GM20431 (cell line): ENCODE results near the gene SMAD4.

Experiments used
- in situ Hi-C: fragments of 300-500 bp; cut with MseI, MboI; formaldehyde crosslinking; loops from one replicate; pipeline ENCODE4 v1.15.0; 2020; ENCODE audit warnings: low sequenced_read_pairs; ENCODE audit not compliant: unreplicated experiment

The SMAD4 gene

DNA sequence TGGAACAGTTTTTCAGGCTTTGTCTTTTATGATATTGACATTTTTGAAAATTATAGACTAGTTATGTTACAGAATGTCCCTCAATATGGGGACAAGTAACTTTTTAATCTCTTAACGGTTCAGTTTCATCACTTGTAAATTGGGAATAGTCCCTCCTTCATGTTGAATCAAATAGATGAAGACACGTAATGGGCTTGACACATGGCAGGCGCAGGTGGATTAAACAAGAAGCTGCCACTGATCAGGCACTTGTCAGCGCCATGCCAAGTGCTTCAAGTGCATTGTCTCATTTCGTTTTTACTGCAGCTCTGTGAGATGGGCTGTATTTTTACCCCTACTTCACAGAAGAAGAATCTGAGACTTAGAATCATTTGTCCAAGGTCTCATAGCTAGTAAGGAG, 9.5 kb upstream of the SMAD4 start:
- in situ Hi-C loops = no loop called here

DNA sequence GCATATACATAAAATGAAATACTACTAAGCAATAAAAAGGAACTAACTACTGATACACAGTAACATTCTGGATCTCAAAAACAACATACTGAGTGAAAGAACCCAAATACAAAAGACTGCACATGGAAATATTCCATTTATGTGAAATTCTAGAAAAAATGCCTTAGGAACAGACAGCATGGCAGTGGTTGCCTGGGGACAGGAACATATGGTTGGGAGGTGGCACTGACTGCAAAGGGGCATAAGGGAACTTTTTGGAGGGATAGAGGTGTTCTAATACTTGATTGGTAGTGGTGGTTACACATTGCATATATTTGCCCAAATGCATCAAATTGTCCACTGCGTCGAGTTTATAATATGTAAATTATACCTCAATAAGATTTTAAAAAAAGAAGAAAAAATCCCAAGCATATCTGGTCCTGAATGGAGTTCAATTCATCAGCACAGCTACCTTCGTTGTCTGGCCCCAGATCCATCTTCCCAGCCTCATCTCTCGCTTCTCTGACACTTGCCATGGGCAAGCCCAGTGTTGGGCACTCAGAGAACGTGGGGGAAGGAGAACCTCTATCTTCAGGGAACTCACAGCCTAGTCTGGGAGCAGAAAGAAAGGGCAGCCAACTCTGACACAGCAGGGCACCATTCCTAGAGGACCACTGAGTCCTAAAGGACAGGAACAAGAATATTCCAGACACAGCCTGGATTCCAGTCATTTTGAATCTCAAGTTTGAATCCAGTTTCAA, 8.6 kb upstream of the SMAD4 start:
- in situ Hi-C loops = no loop called here

DNA sequence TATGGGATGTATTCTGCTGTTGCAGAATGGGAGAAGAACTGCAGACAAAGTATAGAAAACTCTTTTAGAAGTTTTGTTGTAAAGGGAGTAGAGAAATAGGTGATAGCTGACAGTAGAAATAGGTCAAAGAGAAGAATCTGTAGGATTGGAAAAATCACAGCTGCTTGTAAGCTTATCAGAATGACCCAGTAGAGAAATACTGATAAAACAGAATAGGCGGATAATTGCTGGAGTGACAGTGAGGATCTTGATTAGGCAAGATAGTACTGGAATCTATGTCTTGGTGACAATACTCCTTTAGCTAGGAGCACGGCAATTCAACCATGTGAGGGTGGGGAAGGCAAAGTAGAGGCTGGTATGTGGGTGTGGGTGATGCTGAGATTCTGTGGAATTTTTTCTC, 4.5 kb upstream of the SMAD4 start:
- in situ Hi-C loops = no loop called here

DNA sequence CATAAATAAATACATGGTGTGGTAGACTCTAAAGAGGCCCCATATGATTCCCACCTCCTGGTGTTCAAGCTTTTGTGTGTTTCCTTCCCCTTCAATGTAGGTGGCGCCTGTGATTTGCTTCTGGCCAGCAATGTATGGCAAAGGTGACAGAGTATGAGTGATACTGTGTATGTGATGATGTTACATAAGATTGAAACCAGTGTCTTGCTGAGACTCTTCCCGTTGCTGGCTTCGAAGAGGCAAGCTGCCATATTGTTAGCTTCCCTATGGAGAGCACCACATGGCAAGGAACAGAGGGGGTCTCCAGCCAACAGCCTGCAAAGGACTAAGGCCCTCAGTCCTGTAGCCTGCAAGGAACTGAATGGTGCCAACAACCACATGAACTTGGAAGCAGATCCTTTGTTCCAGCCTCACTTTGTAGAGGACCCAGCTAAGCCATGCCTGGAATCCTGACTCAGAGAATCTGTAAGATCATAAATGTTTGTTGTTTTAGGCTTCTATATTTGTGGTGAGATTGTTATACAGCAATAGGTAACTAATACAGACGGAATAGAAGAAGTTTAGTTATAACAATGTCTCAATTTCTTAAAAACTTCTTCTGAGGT, 1.7 kb upstream of the SMAD4 start:
- in situ Hi-C loops = no loop called here

DNA sequence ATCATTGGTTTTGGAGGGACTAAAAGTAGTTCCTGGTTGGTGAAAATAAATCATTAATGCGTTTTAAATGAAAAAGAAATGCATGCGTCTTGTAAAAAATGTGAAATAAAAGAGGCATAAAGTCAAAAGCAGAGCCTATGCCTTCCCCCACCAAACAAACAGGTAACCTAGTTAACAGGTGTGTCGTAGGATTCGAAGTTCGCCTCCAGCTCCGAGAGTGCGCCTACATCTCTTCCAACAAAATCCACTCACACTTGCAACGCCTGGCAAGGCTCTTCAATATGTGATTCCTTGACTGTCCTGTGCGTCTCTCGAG, 677 bp upstream of the SMAD4 start:
- in situ Hi-C loops = no loop called here

DNA sequence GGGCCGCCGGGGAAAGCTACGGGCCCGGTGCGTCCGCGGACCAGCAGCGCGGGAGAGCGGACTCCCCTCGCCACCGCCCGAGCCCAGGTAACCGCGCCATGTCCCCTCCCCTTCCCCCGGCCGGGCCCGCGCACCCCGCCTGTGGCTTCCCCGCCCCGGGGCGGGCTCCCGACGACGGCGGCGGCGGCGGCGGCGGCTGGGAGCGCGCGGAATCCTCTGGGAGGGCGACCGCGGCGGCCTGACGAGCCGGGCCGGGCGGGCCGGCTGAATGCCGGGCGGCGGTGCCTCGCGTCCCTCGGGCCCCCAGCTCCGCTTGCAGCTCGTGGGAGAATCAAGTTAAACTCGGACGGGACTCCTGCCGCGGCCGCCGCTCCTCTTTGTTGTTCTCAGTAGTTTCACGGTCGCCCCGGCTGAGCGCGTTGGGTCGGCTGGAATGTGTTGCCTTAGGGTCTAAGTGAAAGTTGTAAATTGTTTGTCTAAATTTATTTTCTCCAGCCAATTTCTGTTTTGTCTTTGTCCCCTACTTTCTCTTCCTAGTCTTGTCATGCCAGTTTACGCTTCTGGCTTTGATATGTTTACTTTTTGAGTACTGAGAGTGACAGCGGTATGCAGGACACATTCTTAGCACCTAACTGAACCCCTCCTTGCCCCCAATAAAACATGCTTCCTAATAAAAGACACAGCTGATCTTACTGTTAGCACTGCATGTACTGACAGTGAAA, 685 bp downstream of the SMAD4 start:
- in situ Hi-C loops = no loop called here

DNA sequence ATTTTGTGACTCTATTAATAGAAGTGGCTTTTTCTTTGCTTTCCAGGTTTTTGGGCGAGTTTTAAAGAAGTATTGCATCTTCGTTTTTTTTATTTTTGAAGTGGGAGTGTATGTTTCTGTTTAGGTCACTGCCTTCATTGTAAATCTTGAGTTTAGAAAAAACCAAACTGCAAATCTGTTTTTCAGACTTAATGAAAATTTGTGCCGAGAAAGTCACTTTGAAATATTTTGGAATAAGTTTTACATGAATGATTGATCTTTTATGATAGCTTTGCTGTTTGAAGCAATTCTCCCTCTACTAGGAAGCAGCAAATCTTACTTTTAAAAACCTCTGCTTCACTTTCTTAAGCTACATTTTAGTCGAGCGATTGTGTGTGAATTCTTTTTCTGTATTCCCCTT, 2.2 kb downstream of the SMAD4 start:
- in situ Hi-C loops = no loop called here

DNA sequence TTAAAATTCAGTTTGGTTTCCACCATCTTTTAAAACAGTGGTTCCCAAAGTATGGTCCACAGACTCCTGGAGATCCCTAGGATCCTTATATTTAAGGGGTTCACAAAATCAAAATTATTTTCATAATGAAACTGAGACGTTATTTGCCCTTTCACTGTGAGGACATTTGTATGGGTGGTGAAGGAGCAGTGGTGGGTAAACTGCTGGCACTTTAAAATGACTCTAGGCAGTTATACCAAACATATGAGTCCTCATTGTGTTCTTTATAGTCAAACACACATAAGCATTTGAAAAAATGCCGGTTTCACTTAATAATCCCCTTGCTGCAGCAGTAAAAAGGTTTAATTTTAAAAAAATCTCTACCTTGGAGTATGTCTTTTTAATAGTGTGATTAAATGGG, 7.2 kb downstream of the SMAD4 start:
- in situ Hi-C loops = no loop called here

DNA sequence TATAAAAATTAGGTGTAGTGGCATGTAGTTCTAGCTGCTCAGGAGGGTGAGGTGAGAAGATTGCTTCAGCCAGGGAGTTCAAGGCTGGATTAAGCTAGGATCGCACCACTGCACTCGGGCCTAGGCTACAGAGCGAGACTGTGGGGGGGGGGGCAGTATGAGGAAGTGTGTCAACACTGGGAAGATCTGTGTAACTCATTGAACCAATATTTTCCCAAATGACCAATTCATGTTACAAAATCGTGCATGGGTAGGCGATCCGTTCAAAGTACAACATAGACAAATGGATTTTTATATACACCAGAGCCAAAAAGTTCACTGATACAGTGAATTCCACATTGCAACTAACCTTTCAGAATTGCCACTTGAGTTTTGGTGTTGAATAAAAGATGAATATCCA, 8.1 kb downstream of the SMAD4 start:
- in situ Hi-C loops = no loop called here

DNA sequence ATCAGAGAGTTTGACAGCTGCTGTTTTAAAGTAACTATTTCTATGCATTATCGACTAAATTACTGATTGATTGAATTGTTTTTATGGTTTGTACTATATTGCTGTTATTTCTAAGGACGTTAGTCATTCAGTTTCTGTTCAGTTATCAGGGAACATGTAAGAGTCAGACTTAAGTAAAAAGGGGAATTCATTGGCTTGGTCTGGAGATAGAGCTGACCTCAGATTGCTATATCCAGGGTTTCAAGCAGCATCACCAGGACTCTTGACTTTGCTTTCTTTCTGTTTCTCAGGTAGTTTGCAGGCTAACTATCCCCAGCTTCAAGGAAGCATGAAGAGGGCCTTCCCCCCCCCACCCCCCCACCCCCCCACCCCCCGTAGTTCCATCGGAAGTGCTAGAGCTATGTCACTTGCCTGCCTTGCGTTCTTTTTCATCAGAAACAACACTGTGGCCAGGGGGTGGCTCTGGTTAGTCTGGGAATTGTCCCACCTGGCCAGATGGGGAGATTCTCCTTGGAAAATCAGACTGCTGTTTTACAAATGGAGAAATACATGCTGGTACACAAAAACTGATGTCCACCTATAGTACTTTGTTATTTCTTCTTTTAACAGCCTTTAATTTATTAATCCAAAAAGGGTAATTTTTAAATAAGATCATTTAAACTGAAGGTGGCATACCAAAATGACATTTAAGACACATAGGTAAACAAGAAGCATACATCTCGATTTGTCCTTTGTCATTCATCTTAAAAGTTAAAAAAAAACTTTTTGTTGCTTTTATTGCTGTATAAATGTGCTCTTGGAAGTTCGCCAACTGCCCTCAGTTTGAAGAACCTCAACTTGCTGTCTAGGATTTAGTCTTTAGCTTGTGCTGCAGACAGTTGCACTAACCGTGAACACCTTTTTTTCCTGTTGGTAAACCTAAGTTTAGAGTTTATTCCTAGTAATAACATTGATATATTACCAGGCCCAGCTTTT, 9.4 kb downstream of the SMAD4 start:
- in situ Hi-C loops = no loop called here

DNA sequence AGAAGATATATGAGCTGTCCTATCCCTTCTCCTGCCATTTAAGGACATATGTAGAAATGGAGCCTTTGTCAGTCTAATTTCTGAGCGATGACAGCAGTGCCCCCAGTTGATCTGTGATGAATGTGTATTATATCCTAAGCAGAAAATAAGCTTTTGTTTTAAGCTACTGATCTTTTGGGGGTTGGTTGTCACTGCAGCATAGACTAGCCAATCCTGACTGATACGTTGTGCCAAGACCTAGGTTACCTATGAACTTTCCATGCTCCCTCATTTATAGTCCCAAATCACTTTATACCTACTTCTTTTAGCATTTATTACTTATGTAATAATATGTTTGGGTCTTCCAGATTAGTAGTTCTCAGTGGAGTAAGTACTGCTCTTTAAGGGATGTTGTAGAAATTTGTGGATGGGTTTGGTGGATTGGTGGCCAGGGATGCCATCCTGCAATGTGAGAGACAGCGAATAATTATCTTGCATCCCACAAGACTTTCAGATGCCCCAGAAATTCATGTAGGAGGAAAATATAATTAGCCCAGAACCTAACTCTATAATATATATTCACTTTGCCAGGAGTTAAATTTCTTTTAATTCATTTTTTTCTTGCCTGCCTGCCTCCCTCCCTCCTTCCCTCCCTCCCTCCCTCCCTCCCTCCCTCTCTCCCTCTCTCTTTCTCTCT, 11.8 kb downstream of the SMAD4 start:
- in situ Hi-C loops = no loop called here

DNA sequence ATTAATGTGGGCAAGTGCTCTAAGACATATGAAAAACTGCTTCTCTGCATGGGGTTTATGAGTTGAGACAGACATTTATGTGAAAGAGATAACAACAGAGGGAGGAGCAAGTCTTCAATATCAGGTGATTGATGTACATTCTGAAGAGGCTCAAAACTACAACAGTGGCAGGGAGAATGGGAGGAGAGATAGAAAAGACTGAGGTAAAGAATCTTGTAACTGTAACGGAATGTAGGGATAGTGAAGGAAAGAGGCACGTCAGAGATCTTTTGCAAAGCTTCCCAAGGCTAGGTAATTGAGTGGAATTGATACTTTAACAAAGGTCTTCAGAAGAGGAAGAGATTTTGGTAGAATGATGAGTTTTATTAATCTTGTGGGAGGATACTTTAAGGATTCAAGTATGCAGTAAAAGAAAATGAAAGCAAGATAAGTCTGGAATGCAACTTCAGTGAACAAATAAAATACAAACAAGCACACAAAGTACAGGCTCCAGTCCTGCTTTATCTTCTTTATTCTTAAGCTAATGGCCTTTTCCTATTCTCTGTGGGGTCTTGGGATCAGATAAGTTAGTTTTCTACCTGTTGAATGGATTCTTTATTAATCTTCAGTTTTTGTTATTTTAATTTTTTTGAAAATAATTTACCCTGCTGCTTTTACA, 15.0 kb downstream of the SMAD4 start:
- in situ Hi-C loops = no loop called here

DNA sequence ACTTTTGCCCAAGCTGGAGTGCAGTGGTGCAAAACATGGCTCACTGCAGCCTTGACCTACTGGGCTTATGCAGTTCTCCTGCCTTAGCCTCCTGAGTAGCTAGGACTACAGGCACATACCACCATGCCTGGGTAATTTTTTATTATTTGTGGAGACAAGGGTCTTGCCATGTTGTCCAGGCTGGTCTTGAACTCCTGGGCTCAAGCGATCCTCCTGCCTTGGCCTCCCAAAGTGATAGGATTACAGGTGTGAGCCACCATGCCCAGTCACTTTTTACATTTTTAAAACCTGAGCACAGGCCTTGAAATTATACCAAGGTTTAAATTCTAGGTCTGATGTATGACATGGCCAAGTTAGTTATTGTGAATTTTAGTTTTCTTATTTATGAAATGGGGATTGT, 18.2 kb downstream of the SMAD4 start:
- in situ Hi-C loops = no loop called here

DNA sequence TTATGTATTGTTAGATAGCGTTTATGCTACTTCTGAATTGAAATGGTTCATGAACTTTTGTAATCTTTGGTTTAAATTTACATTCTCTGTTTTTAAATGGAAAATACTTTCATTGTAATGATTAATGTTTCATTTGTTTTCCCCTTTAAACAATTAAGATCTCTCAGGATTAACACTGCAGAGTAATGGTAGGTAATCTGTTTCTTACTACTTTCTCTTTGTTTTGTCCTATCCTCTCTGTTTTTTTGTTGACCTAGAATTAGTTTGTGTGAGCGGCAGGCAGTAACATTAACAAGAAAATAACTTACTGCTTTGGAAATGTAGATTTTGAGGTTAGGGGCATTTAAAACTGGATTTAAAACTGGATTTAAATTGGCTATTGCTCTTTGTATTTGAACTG, 19.1 kb downstream of the SMAD4 start:
- in situ Hi-C loops = no loop called here

DNA sequence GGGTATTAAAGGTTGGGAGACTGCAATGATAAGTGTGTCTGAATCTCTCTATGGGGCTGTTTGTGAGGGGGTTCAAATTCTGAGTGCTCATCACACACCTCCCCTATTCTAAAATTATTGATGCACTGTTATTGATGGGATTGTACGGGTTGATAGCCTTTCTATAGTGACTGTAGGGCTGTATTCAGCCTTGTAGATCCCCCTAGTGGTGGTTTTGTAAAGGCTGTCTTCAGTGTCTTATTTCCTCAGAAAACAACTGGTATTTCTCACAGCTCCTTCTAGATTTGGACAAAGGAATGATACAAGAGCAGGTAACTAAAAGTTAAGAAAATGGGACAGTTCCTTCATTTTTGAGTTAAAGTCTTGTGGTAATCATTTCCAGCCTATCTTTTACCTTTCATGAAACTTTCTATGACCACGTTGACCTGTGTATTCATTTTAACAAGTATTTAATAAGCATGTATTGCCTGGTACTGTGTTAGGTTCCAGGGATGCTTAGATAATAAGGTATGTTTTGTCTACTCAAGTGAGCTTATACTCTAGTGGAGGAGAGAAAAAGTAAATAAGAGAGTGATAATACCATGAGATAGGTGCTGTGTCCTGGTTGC, 21.2 kb downstream of the SMAD4 start:
- in situ Hi-C loops = no loop called here

DNA sequence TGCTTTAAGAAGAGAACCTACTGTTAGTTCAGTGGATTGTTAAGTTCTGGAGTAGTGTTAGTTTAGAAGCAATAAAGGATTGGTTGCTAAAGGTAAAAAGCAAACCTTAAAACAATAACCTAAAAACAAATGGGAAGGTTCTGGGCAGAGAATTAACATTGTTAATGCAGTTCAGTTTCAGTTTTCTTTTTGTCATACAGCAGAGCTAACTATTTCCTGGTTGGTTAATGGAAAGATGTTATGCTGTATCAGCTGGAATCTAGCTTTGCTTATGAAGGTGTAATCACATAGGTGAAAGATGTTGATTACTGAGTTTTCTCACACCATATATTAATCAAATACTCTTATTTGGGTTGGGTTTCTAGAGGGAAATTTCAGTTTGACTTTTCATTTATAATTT, 23.8 kb downstream of the SMAD4 start:
- in situ Hi-C loops = no loop called here

DNA sequence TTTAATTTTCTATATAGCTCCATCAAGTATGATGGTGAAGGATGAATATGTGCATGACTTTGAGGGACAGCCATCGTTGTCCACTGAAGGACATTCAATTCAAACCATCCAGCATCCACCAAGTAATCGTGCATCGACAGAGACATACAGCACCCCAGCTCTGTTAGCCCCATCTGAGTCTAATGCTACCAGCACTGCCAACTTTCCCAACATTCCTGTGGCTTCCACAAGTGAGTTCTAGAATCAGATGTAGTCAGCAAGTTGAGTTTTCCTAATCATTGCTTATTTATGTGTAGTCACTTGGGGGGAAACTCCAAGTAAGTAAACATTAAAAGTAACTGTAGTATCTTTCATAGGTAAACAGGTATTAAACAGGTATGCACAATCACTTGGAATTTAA, 24.8 kb downstream of the SMAD4 start:
- in situ Hi-C loops = no loop called here

DNA sequence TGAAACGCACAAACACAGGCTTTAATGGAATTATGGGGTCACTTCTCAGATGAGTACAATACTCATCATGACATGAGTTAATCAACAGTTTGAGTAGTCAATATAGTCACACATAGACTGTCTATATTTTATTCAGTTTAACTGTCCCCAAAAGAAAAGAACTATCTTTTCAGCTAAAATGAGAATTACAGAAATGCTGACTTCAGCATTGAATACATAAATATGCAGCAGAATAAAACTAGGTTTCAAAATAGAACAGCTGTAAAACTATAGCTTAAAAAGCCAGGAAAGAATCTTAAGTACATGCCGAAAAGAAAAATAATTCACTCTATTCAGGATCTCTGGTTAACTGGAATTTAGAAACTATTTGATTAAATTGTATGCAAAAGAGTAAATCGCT, 30.0 kb downstream of the SMAD4 start:
- in situ Hi-C loops = no loop called here

DNA sequence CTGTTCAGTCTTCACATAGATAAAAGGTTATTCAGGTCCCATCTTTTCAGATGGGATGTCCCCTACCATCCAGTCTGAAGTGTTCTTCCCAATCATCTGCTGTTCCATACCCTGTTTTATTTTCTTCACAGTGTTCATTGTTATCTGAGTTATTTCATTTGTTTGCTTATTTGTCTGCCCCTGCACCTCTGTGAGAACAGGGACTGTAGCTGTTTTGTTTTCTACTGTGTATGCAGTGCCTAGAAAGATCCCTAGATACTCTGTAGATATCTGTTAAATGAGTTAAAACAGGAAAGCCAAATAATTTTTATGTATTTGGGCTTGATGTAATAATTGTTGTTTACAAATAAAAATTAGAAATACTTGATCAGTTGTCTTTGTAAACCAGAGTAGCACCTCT, 34.2 kb downstream of the SMAD4 start:
- in situ Hi-C loops = no loop called here
